HG02981 (cell line): Measurements from ENCODE around the gene ADORA2A.

Source experiments
- ATAC-seq: cut with Tn5 transposase; IDR thresholded peaks from one replicate; pipeline ENCODE4 v1.9.1; 2021; ENCODE audit warnings: mild to moderate bottlenecking, moderate library complexity; ENCODE audit not compliant: unreplicated experiment

ADORA2A gene

DNA sequence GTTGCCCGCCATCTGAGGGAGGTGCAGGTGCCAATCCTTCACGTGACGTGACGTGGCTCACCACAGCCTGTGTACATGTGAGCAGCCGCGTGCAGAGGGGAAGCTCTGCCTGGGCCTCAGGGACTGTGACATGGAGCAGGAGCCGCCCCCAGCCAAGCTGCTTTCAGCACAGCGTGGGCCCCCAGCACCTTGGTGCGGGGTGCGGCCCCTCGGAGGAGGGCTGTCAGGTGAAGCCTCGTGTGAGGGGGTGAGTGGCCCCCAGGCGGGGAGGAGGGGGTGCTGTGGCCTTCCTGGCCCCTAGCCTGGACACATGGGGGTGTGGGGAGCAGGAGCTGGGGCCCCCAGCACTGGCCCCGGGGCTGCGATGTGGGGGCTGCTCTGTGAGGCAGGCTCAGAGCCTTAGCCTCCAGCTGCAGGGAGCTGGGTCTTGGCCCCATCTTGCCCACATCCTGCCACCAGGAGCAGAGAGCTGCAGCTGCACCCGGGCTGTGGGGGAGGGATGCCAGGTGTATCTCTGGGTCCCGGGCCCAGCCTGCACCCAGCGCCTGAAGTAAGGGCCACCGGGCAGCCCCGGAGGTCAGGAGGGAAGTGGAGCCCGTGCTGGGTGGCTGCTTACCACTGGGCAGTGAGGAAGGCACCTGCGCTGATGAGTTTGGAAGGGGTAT is at the start of gene ADORA2A:
Gene ADORA2A, plus strand, starts transcription at position 100 of the 665 bp plus-strand sequence. CDS start 5,806 bp downstream, outside the sequence.
- ATAC-seq, result peak; percentile 57

DNA sequence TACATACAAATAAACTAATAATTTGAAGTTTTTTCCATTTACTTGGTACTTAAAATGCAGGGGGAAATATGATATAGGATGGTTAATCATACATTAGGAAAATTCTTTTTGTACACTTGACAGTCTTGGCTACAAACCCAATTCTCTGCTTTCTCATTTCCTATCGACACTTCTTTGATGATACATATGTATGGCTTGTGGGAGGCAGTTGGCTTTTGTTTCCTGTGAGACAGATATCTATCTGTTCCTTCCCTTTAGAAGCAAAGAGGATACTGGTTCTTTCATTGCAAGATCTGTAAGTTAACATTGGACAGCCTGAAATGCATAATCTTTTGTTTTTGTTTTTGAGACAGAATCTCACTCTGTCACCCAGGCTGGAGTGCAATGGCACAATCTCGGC is 47.9 kb upstream of the ADORA2A start:
- no peak for ATAC-seq

DNA sequence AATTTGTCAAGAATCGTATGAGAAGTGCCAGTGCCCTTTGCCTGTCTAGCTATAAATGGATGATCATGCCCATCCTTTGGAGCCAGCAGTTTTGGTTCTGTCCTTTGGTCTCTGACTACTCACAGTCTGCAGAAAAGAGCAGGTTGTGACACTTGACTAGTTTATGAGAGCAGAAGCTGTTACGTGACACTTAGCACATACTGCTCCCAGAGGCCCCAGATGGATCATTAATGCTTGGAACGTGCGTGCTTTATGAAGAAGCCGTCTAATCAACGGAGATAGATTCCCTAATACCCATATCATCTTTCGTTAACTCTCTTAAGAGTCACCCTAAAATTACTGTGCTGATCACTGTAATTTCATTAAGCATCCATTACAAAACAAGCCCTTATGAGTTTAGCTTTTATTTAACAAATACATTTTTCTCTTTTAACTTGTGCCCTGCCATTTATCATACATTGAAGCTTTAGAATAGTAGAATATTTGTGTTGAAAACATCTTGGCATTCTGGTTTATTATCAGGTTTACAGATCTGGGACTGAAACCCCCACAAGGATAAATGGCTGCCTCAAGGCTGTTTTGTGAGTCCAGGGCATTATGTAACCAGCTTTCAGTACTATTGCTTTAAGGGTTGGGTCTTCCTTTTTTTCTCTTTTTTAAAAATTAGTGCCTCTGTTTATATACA is 47.0 kb upstream of the ADORA2A start:
- ATAC-seq, result no peak

DNA sequence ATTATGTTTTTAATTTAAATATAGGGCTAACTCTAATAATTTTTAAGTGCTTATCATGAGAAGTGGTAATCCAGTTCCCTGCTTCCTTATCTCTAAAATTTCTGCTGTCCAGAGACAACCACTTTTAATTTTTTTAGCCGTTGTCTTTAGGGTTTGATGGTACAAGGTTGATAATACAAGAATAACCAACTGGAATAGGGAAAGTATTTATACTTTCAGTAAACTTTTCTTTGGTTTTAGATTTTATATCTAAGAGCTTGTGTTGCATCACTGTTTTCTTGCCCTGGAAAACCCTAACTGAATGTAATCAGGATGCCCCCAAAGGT is 46.5 kb upstream of the ADORA2A start:
- ATAC-seq, result no peak

DNA sequence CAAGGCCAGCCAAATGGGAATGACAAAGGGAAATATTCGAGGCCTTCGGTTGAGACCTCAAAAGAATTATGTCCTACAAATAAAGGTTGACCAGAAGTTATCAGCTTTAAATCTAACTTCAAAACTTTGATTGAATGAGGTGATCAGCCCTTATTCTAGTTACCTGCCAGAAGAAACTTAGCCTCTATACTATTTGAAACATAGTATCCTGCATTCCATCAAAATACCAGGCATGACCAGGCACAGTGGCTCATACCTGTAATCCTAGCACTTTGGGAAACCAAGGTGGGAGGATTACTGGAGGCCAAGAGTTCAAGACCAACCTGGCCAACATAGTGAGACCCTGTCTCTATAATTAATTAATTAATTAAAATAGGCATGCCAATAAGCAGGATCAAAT is 44.3 kb upstream of the ADORA2A start:
- ATAC-seq, result no peak

DNA sequence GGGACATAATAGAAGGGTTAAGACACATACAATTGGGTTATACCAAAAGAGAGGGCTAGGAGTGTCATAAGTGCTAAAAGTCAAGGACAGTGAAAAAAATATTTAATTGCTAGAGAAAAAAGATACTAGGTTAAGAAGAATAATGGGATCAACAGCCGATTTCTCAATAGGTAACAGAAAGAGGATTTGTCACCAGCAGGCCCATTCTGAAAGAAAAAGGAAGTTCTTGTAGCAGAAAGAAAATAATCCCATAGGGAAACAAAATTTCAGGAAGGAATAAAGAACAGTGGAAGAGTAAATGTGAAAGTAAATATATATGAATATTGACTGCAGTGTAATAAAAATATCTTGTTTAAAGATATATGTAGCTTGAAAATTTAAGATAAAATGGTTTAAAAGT is 43.3 kb upstream of the ADORA2A start:
- no peak for ATAC-seq

DNA sequence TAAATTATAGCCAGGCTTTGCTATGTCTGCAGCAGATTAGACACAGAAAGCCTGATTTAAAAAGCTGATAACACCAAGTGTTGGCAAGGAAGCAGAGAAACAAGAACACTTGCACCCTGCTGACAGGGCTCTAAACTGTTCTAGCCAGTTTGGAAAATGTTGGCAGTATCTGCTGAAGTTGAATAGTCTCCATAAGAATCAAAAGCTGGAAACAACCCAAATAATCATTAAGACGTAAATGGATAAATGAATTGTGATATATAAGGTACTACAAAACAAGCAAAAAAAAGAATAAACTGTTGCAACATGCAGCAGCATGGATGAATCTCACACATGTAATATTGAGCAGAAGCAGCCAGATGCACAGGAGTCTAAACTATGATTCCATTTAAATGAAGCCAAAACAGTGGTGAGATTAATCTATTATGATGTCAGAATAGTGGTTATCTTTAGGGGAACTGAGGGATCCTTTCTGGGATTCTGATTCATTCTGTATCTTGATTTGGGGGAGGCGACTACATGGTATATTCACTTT is 40.4 kb upstream of the ADORA2A start:
- ATAC-seq, result no peak

DNA sequence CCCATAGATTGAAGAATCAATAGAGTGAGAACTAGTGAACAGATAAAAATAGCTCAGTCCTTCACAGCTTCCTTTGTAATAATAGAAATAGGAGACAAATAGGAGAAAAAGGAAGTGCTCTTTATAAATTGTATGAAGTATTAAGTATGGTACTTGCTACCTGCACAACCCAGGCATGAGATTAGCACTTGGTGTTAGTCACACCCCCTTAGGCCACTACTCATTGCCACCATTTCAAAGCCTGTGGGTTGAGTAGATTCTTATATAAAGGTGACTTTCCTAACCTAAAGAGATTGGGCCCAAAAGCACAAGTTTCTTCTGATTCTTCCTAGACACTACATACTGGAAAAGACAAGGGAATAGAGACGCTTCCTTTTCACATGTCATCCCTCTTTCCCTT is 37.7 kb upstream of the ADORA2A start:
- no peak for ATAC-seq

DNA sequence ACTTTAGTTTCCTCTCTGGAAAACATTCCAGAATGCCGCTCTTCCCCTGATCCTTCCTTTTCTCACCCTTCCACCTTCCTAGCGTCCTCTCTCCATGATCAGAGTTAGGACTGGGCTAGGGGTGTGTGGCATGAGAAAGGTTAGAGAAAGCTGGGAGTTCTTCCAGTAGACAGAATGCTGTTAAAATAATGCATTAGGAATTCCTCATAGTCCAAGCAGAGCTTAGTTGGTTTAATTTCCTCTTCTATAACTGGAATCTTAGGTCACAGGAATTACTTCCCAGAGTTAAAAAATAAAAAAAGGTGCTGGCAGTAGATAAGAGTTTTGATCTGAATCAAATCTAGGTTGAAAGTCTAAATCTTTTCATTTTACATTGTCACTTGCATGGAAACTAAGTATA is 37.2 kb upstream of the ADORA2A start:
- no peak for ATAC-seq

DNA sequence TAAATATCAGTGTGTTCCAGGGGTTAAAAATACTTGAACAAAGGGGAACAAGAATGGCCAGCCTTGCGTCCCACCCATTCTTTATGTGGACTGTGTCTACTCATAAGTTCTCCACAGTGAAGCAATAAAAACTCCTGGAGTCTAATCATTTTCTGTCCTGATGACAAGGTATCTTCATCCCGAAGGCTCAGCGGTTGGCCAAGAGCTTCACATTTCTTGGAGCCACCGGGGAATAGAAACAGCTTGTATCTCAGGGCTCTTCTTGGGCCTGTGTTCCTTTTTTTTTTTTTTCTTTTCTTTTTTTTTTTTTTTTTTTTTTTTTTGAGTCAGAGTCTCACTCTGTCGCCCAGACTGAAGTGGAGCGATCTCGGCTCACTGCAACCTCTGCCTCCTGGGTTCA is 36.8 kb upstream of the ADORA2A start:
- no peak for ATAC-seq

DNA sequence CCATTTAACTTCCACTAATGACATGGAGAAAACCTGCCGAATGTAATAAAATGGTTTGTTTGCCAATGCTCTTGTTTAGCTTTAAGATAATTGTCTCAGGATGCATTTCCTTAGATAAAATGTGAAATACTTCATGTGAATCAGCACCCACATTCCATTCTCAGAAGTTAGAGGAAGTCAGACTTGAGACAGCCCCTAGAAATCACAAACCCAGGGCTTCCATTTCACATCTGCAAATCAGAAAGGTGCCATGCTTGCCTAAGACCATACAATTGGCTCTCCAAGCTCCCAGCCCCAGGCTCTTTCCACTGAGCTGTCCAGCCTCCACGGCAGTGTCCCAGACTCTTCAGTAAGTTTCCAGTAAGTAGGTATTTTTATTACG is 35.6 kb upstream of the ADORA2A start:
- ATAC-seq, result no peak

DNA sequence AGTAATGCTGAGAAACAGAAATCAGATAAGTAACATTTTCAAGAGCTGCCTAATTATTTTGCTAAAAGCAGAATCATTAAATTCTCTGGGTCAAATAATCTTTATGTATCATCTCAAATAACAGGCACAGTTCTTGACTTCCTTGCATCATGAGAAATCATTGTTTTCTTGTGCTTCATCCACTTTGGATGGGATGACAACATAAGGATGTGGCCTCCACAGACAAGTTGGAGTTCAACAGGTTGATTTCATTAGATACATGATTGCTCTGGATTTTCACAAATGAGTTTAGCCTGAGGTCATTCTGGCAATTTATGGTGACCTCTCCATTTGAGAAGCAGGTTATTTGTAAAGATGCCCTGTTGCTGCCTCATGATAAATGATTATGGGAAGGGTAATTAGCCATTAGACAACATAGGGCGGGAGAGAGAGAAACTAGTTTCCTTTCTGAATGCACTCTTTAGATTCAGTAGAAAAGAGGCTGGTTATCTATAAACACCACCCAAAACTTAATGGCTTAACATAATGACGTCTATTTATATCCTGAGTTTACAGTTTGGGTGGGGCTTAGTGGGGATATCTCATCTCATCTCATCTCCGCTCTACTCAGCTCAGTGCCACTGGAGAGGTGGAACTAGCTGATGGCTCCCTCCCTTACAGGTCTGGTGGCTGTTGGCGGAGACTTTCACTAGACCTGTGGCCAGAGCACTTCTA is 35.0 kb upstream of the ADORA2A start:
- ATAC-seq, result no peak

DNA sequence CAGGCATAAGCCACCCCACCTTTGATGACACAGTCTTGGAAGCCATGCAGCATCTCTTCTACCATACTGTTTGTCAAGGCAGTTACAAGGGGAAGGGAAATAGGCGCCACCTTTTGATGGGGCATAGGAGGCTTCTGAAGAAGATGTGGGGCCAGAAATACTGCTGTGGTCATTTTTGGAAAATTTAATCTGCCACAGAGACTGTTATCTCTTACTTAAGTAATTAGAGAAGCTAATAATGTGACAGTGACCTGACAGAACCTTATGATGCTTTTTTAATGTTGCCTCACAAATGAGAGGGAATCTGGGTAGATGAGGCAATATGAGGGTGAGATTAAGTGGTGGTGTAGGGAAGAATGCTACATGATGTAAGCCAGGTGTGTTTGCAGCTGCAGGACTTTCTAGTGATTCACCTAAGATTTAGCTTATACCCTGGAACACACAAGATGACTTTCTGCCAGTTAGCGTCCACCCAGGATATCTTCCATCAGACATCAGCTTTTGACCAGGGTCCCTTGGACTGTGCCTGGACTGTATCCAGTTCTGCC is 34.3 kb upstream of the ADORA2A start:
- no peak for ATAC-seq

DNA sequence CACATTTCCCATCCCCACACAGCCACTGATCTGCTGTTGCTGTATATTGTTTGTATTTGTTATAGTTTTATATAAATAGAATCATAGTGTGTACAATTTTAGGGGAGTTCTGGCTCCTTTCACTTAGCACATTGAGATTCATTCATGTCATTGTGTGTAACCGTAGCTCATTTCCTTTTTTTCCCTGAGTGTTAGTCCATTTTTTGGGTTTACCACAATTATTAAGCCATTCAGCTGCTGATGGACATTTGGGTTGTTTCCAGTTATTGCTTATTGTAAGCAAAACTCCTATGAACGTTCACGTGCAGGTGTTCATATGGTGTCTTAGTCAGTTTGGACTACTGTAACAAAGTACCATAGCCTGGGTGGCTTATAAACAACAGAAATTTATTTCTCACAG is 33.6 kb upstream of the ADORA2A start:
- ATAC-seq, result no peak

DNA sequence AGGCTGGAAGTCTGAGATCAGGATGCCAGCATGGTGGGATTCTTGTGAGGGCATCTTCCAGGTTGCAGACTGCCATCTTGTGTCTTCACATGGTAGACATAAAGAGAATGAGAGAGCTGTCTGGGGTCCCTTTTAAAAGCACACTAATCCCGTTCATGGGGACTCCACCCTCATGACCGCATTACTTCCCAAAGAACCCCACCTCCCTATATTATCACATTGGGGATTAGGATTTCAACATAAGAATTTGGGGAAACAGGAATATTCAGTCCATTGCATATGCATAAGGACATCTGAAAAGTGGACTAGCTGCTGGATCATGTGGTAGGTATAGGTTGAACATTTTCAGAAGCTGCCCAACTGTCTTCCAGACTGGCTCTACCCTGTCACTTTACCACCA is 33.1 kb upstream of the ADORA2A start:
- ATAC-seq, result no peak

DNA sequence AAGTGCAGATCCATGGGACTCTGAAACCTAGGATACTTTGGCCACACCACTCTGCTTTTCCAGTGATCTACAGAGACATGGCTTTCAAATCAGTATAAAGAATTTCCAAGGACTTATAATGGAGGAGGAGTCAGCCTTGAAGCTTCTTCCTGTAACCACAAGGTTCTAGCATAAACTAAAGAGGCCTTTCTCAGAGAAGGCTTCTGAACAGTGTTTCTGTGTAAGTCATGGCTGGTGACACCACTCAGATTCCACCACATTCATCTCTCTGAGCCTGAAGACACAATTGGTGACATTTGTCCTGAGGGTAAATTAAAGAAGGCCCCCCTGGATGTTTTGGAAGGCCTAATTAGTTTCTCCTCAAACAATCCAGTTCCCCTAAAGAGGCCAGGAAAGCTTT is 29.0 kb upstream of the ADORA2A start:
- ATAC-seq, result no peak

DNA sequence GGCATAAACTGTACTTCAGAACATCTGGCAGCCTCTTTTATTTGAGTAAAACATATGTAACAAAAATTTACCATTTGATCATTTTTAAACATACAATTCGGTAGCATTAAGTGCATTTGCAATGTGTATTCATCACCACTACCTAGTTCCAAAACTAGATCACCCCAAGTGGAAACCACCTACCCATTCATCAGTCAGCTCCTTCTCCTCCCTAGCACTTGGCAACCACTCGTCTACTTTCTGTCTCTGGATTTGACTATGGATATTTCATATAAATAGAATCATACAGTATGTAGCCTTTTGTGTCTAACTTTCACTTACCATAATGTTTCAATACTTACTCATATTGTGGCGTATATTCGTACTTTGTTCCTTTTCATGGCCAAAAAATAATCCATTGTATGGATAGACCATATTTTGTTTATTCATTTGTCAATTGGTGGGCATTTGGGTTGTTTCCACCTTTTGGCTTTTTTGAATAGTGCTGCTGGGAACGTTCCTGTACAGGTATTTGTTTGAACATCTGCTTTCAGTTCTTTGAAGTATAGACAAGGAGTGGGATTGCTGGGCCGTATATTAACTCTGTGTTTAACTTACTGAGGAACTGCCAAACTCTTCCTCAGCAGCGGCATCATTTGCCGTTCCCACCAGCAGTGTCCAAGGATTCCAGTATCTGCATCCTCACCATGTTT is 27.2 kb upstream of the ADORA2A start:
- ATAC-seq, result no peak

DNA sequence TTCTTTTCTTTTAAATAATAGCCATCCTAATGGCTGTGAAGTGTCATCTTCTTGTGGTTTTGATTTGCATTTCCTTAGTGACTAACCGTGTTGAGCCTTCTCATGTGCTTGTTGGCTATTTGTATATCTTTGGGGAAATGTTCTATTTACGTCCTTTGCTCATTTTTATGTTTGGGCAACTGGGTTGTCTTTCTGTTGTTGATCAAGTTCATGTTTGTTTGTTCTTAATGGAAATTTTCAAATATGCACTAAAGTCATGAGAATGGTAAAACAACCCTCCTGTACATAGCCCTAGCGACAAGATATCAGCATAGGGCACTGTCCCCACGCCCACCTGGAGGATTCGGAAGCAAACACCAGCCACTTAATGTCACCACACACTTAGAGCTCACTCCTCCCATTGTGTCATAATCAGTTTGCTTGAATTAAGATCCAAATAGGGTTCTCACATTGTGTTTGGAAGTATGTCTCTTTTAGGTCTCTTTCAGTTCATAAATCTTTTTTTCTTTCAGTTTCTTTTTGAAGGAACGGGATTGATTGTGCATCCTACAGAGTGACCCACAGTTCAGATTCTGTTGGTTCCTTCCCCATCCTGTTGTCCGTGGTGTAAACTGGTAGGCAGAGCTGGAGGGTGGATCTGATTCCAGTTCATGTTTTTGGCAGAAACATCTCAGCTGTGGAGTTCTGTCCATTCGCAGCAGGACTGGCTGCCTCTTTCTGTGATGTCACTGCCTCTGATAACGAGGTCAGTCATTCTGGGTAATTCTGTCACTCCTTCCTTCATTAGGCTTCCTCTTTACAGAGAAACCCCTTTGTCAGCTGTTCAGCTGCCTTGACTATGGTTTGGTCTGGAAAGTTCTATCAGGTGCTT is 26.4 kb upstream of the ADORA2A start:
- ATAC-seq, result no peak

DNA sequence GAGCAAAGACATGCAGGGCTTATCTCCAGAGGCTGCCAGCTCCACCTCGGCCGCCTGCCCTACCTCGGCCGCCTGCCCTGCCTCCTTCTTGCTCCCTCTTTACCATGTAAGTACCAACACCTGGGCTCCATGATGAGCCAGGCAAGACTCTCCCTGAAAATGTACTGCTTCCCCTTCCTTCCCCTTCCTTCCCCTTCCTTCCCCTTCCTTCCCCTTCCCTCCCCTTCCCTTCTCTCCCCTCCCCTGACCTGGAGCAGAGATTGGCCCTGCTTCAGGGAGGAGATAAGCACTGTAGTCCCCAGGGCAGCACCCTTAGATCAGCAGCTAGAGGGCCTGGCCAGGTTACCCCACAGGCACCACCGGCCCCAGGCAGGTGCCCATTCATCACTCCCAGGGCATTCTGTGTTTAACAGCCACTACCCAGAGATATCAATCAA is 25.4 kb upstream of the ADORA2A start:
- no peak for ATAC-seq
